T-helper 17 cell (primary cell): ENCODE measurements around the gene VDR. TPM values are rescaled to one million over a fixed set of nuclear protein-coding genes. Genes with fewer than 3 reads are reported as not detected.

Experiments used
- ATAC-seq: fragments of 150-1000 bp; cut with Tn5 transposase; 2 replicates; pipeline ENCODE4 v1.10.0; 2021; ENCODE audit warnings: mild to moderate bottlenecking, moderate library complexity
- DNase-seq, 3 donors: peaks; one replicate each; pipeline versions ENCODE4 v3.0.0 to v3.0.0-alpha.2; 2020 to 2021
- H3K9me3 ChIP-seq: one replicate; pipeline ENCODE4 v1.7.0; 2013; ENCODE audit warnings: low read length, mild to moderate bottlenecking; ENCODE audit not compliant: control insufficient read depth, poor library complexity, severe bottlenecking
- H3K27ac Mint-ChIP-seq: one replicate; pipeline ENCODE4 v1.8.0; 2022; ENCODE audit warnings: mild to moderate bottlenecking, moderate library complexity, mixed read lengths
- H3K27me3 Mint-ChIP-seq: one replicate; pipeline ENCODE4 v1.8.0; 2022; ENCODE audit warnings: mixed read lengths
- H3K36me3 Mint-ChIP-seq: one replicate; pipeline ENCODE4 v1.8.0; 2022; ENCODE audit warnings: low read depth, mixed read lengths
- H3K4me1 Mint-ChIP-seq: one replicate; pipeline ENCODE4 v1.8.0; 2022; ENCODE audit warnings: mild to moderate bottlenecking, mixed read lengths
- H3K4me3 Mint-ChIP-seq: one replicate; pipeline ENCODE4 v1.8.0; 2022; ENCODE audit warnings: mild to moderate bottlenecking, moderate library complexity, mixed read lengths
- total RNA-seq, 4 donors: library from RNA in 2 of 4; stranded (reverse) in 2 of 4; gene quantifications; one replicate each; pipeline ENCODE4 v1.2.3 and lab custom pipeline; 2022 to 2026

VDR gene
- total RNA-seq, 2 donors from 2014 or later: 1.8 to 4.5 TPM

DNA sequence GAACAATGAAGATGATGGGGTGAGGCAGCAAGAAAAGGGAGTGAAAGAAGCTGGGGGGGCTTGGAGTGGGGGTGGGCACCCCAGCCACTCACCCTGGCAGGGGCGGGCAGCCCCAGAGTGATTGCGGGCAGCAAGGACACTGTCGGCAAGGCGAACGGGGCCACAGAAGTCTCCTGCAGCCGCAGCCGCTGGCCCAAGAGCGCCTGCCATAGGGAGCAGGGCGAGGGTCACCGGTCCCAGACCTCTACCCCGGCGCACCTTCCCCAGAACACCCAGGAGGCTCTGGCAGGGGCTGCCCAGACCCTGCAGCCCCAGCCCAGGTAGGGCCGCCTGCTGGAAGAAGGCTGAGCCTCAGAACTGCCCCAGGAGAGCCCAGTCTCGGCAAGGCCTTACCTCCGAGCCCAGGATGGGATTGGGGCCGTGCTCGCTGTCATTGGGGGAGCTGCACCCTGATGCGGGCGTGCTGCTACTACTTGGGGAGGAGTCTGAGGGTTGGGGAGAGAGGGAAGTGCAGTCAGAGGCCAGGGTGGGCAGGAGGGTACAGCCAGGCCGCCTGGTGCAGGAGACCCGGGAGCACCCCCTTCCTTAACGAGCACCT lies 108.9 kb downstream of the VDR start:
- H3K27me3 Mint-ChIP-seq: no peaks in the 10 kb centered on the region
- peaks cover 2% of the 10 kb centered on the region for H3K36me3 Mint-ChIP-seq
- DNase-seq (no peak), ATAC-seq (no peak)
- H3K9me3 ChIP-seq: no peaks in the 10 kb centered on the region
- H3K4me1 Mint-ChIP-seq: peaks cover 4% of the 10 kb centered on the region
- peak overlapping the region; percentile 53 for H3K27ac Mint-ChIP-seq
- H3K4me3 Mint-ChIP-seq: no peak overlapping the region

- Mint-ChIP-seq H3K27ac (peak overlapping the region; percentile 19), H3K4me1 (peaks cover 2% of the 10 kb centered on the region), H3K27me3 (no peaks in the 10 kb centered on the region), H3K4me3 (no peak overlapping the region), H3K36me3 (peaks cover 2% of the 10 kb centered on the region)
- ATAC-seq: no peak
- no peaks in the 10 kb centered on the region for H3K9me3 ChIP-seq
- no peak for DNase-seq
Observed at GRCh38 chr12:47795121-47795813, 109.5 kb downstream of the VDR start.

- DNase-seq (no peak), ATAC-seq (no peak)
- peaks cover 2% of the 10 kb centered on the region for H3K36me3 Mint-ChIP-seq
- H3K27ac Mint-ChIP-seq: peak overlapping the region; percentile 69
- no peaks in the 10 kb centered on the region for H3K27me3 Mint-ChIP-seq
- no peaks in the 10 kb centered on the region for H3K9me3 ChIP-seq
- no peak overlapping the region for H3K4me3 Mint-ChIP-seq
- H3K4me1 Mint-ChIP-seq: peaks cover 2% of the 10 kb centered on the region
Observed at GRCh38 chr12:47794679-47795078, 110.1 kb downstream of the VDR start.

GRCh38 chr12:47793015-47793681 lies 111.6 kb downstream of the VDR start:
- Mint-ChIP-seq H3K4me3 (no peak overlapping the region), H3K4me1 (peaks cover 2% of the 10 kb centered on the region), H3K27me3 (no peaks in the 10 kb centered on the region), H3K27ac (peak overlapping the region; percentile 69), H3K36me3 (peaks cover 4% of the 10 kb centered on the region)
- DNase-seq (no peak), ATAC-seq (no peak)
- H3K9me3 ChIP-seq: no peaks in the 10 kb centered on the region

DNA sequence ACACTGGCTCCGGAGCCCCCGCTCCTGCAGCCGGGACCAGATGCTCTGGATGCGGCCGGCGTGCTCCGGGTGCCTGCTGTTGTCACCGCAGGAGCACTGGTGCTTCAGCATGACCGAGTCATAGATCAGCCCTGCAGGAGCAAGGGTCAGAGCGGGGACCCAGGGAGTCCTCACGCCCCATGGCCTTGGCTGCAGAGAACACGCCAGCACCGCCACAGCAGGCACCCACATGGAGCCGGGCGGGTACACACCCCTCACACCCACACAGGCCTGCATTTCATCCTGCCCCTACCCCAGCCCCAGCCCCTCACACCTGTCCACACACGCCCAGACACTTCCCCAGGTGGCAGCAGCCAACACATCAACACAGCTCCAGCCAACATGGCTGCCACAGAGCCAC lies 112.9 kb downstream of the VDR start:
- Mint-ChIP-seq H3K27ac (no peak overlapping the region), H3K4me1 (peaks cover 2% of the 10 kb centered on the region), H3K27me3 (no peaks in the 10 kb centered on the region), H3K36me3 (peaks cover 6% of the 10 kb centered on the region), H3K4me3 (no peak overlapping the region)
- DNase-seq: no peak
- ATAC-seq: no peak
- no peaks in the 10 kb centered on the region for H3K9me3 ChIP-seq

Other genes with a start within 250 kb of the VDR start
- 10 to 100 TPM; 22.7 to 23.5 TPM for gene RPAP3, start 199.0 kb downstream of the VDR start, total RNA-seq
- gene ENDOU, start 179.5 kb downstream of the VDR start, total RNA-seq: under 1 TPM in 1 of 2 donors, not detected in 1; 0.12 TPM
- gene RAPGEF3, start 146.1 kb downstream of the VDR start, total RNA-seq: under 1 TPM; 0.27 to 0.55 TPM
- gene SLC48A1, start 131.8 kb downstream of the VDR start, total RNA-seq: 1 to 10 TPM; 5.9 to 6.9 TPM
- gene HDAC7, start 85.1 kb downstream of the VDR start, total RNA-seq: 100 to 1,000 TPM; 129 to 151 TPM
- 10 to 100 TPM; 17.5 to 20.5 TPM for gene TMEM106C, start 58.6 kb upstream of the VDR start, total RNA-seq
- not detected for gene COL2A1, start 99.5 kb upstream of the VDR start, total RNA-seq
- gene SENP1, start 201.1 kb upstream of the VDR start, total RNA-seq: 10 to 100 TPM; 26.9 to 33.8 TPM
- gene PFKM, start 214.4 kb upstream of the VDR start, total RNA-seq: 10 to 100 TPM; 19.6 to 19.9 TPM